Measurements from ENCODE around the gene TNNI2. TPM values are rescaled to one million over a fixed set of nuclear protein-coding genes. Genes with fewer than 3 reads are reported as not detected.

Gene TNNI2
- total RNA-seq, 1 experiment from 2014 or later, result 0.55 TPM

DNA sequence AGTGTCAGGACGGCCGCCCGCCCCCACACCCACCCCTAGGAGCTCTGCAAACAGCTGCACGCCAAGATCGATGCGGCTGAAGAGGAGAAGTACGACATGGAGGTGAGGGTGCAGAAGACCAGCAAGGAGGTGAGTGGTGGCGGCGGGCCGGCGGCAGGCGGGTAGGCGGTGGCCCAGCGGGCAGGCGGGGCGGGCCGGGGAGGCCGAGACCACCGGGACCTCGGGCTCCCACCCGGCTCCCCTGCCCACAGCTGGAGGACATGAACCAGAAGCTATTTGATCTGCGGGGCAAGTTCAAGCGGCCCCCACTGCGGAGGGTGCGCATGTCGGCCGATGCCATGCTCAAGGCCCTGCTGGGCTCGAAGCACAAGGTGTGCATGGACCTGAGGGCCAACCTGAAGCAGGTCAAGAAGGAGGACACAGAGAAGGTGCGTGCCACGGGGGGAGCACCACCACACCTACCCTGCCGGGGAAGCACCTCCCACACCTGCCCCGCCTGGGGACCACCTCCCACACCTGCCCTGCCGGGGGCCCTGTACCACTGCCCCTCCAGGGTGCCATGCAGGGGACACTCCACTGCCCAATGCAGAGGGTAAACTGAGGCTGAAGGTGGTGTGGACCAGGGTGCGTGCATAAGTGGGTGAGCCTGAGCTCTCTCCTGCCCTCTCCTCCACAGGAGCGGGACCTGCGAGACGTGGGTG, 2.1 kb downstream of the TNNI2 start:
- CTCF ChIA-PET, result no interaction called here
- no peaks in the 10 kb centered on the region for H3K27me3 ChIP-seq (ENCODE audit: low read length)
- H3K4me2 ChIP-seq (ENCODE audit: low read length), result no peak overlapping the region
- BruUV-seq (replicated peaks), result no TSS peak
- ATAC-seq (no peak), DNase-seq (no peak)
- no peaks in the 10 kb centered on the region for H3K36me3 ChIP-seq (ENCODE audit: low read depth, low read length)
- no peaks in the 10 kb centered on the region for H4K20me1 ChIP-seq (ENCODE audit: low read length)
- POLR2A ChIA-PET (ENCODE audit: unreplicated experiment), result no interaction called here
- TF ChIP-seq EZH2 (IDR thresholded peaks at IDR 0.05; ENCODE audit: low read length, unreplicated experiment) (no peak), EZH2phosphoT487 (IDR thresholded peaks at IDR 0.05; ENCODE audit: borderline replicate concordance, low read length) (no peak)
- TF ChIP-seq, protein P1, sequence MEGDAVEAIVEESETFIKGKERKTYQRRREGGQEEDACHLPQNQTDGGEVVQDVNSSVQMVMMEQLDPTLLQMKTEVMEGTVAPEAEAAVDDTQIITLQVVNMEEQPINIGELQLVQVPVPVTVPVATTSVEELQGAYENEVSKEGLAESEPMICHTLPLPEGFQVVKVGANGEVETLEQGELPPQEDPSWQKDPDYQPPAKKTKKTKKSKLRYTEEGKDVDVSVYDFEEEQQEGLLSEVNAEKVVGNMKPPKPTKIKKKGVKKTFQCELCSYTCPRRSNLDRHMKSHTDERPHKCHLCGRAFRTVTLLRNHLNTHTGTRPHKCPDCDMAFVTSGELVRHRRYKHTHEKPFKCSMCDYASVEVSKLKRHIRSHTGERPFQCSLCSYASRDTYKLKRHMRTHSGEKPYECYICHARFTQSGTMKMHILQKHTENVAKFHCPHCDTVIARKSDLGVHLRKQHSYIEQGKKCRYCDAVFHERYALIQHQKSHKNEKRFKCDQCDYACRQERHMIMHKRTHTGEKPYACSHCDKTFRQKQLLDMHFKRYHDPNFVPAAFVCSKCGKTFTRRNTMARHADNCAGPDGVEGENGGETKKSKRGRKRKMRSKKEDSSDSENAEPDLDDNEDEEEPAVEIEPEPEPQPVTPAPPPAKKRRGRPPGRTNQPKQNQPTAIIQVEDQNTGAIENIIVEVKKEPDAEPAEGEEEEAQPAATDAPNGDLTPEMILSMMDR (conservative IDR thresholded peaks at IDR 0.05; ENCODE audit: low read depth, low read length), result no peak
- no peaks in the 10 kb centered on the region for H3K79me2 ChIP-seq (ENCODE audit: low read length)
- H2AFZ ChIP-seq (ENCODE audit: low read length), result no peak overlapping the region
- no peak overlapping the region for H3K4me3 ChIP-seq (ENCODE audit: low read length)
- H3K9me2 ChIP-seq (replicated peaks; ENCODE audit: low read length), result no peaks in the 10 kb centered on the region
- H3K27ac ChIP-seq (ENCODE audit: low read length), result no peak overlapping the region
- no peak overlapping the region for H3K9ac ChIP-seq (ENCODE audit: low read length)
- intact Hi-C loops (cut with micrococcal nuclease), result no loop called here
- no peaks in the 10 kb centered on the region for H3K4me1 ChIP-seq (ENCODE audit: insufficient read depth, low read length)
- H3K9me3 ChIP-seq (ENCODE audit: low read length), result no peaks in the 10 kb centered on the region
- no peaks in the 10 kb centered on the region for H3F3A ChIP-seq (ENCODE audit: low read length, unreplicated experiment)

DNA sequence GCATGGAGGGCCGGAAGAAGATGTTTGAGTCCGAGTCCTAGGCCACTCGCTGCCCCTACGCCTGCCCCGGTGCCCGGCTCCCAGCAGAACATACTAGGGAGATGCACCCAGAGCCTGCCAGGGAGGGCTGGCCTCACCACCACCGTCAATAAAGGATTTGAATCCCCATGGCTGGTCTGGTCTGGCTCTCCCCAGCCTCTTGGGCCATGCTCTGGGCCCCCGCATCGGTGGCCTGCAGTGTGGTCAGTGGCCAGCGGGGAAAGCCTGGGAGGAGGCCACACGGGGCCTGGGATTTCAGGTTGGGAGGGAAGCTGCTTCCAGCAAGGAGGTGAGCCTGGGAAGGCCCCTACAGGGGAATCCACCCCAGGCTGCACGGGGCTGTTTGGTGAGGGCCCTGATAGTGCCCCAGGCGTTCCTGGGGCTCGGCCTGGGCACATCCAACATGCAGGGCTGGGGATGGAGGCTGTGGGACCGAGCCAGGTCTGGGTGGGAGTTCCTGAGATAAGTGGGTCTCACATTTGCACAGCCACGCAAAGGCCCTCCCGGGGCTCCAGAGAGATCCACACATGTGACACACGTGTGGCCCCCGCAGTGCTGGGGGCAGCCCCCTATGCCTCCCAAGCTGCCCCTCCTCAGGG, 2.8 kb downstream of the TNNI2 start:
- H3K36me3 ChIP-seq (ENCODE audit: low read depth, low read length), result no peaks in the 10 kb centered on the region
- no peaks in the 10 kb centered on the region for H3K4me1 ChIP-seq (ENCODE audit: insufficient read depth, low read length)
- H4K20me1 ChIP-seq (ENCODE audit: low read length), result no peaks in the 10 kb centered on the region
- no peak overlapping the region for H3K27ac ChIP-seq (ENCODE audit: low read length)
- no peak overlapping the region for H3K9ac ChIP-seq (ENCODE audit: low read length)
- intact Hi-C loops (cut with micrococcal nuclease), result no loop called here
- H3K9me3 ChIP-seq (ENCODE audit: low read length), result no peaks in the 10 kb centered on the region
- ChIA-PET CTCF (no interaction called here), POLR2A (ENCODE audit: unreplicated experiment) (no interaction called here)
- no peak overlapping the region for H3K4me3 ChIP-seq (ENCODE audit: low read length)
- no TSS peak for BruUV-seq (replicated peaks)
- no peaks in the 10 kb centered on the region for H3F3A ChIP-seq (ENCODE audit: low read length, unreplicated experiment)
- no peaks in the 10 kb centered on the region for H3K79me2 ChIP-seq (ENCODE audit: low read length)
- TF ChIP-seq, protein P1 (conservative IDR thresholded peaks at IDR 0.05; ENCODE audit: low read depth, low read length), result no peak
- TF ChIP-seq EZH2phosphoT487 (IDR thresholded peaks at IDR 0.05; ENCODE audit: borderline replicate concordance, low read length) (no peak), EZH2 (IDR thresholded peaks at IDR 0.05; ENCODE audit: low read length, unreplicated experiment) (no peak)
- H2AFZ ChIP-seq (ENCODE audit: low read length), result no peak overlapping the region
- DNase-seq (no peak), ATAC-seq (no peak)
- no peak overlapping the region for H3K4me2 ChIP-seq (ENCODE audit: low read length)
- H3K9me2 ChIP-seq (replicated peaks; ENCODE audit: low read length), result no peaks in the 10 kb centered on the region
- no peaks in the 10 kb centered on the region for H3K27me3 ChIP-seq (ENCODE audit: low read length)

Data from PC-3 (cell line).